PC-9 (cell line): ENCODE measurements around the gene FERMT1. TPM values are rescaled to one million over a fixed set of nuclear protein-coding genes. Genes with fewer than 3 reads are reported as not detected.

ENCODE experiments used
- BruUV-seq: library from RNA; stranded (reverse); fragments of 400-500 nt; replicated peaks from 2 replicates; lab custom pipeline; 2021; lab: Mats Ljungman, UMichigan
- CTCF ChIA-PET: fragments of 300-600 bp; sonication (Branson Sonifier 250); formaldehyde crosslinking; loops from one replicate; lab custom pipeline; 2022; ENCODE audit warnings: antibody characterized with exemption; lab: Charles Lee
- POLR2A ChIA-PET: fragments of 300-600 bp; sonication (Branson Sonifier 250); formaldehyde crosslinking; loops from one replicate; lab custom pipeline; 2022; ENCODE audit warnings: antibody characterized with exemption; ENCODE audit not compliant: unreplicated experiment; lab: Charles Lee
- DNase-seq, 2 experiments: peaks; one replicate each; pipeline versions ENCODE4 v3.0.0 to v3.0.0-alpha.2; 2015 to 2022; ENCODE audit warnings: mixed read lengths in 1 of 2
- H2AFZ ChIP-seq: fragments of 200-600 bp; sonication (generic); 2 replicates; pipeline ENCODE4 v1.8.1; 2017; ENCODE audit warnings: antibody characterized with exemption
- H3F3A ChIP-seq: fragments of 200-600 bp; sonication (generic); 2 replicates; pipeline ENCODE4 v1.8.1; 2017; ENCODE audit warnings: antibody characterized with exemption, mild to moderate bottlenecking, low read depth; ENCODE audit not compliant: insufficient read depth
- H3K27ac ChIP-seq: fragments of 200-600 bp; sonication (generic); 2 replicates; pipeline ENCODE4 v1.6.1; 2016; ENCODE audit warnings: mixed run types
- H3K27me3 ChIP-seq: fragments of 200-600 bp; sonication (generic); 2 replicates; pipeline ENCODE4 v1.6.1; 2016; ENCODE audit warnings: low read depth, mixed run types; ENCODE audit not compliant: insufficient read depth
- H3K36me3 ChIP-seq: fragments of 200-600 bp; sonication (generic); 2 replicates; pipeline ENCODE4 v1.6.1; 2016; ENCODE audit warnings: low read depth, mixed run types
- H3K4me1 ChIP-seq: fragments of 200-600 bp; sonication (generic); replicated peaks from 2 replicates; pipeline ENCODE4 v1.6.1; 2016; ENCODE audit warnings: mixed run types; ENCODE audit not compliant: insufficient read depth
- H3K4me2 ChIP-seq: fragments of 200-600 bp; sonication (generic); 2 replicates; pipeline ENCODE4 v1.6.1; 2017; ENCODE audit warnings: mixed run types
- H3K4me3 ChIP-seq: fragments of 200-600 bp; sonication (generic); 2 replicates; pipeline ENCODE4 v1.6.1; 2016; ENCODE audit warnings: mixed run types
- H3K79me2 ChIP-seq: fragments of 200-600 bp; sonication (generic); 2 replicates; pipeline ENCODE4 v1.6.1; 2017; ENCODE audit warnings: low read depth, mixed run types
- H3K9me2 ChIP-seq: fragments of 200-600 bp; sonication (generic); 2 replicates; pipeline ENCODE4 v1.8.1; 2017; ENCODE audit warnings: mild to moderate bottlenecking; ENCODE audit not compliant: insufficient read depth
- H3K9me3 ChIP-seq: fragments of 200-600 bp; sonication (generic); 2 replicates; pipeline ENCODE4 v1.8.1; 2016; ENCODE audit warnings: low read depth; ENCODE audit not compliant: insufficient read depth
- H4K20me1 ChIP-seq: fragments of 200-600 bp; sonication (generic); 2 replicates; pipeline ENCODE4 v1.8.1; 2017; ENCODE audit not compliant: insufficient read depth
- EZH2 ChIP-seq: fragments of 200-600 bp; sonication (generic); IDR thresholded peaks from 2 replicates; pipeline ENCODE4 v1.8.0; 2017; ENCODE audit warnings: antibody characterized with exemption, low read depth
- intact Hi-C: fragments of 100-400 bp; cut with micrococcal nuclease; formaldehyde crosslinking; loops from one replicate; pipeline ENCODE4 v1.10.0; 2022; ENCODE audit not compliant: unreplicated experiment
- total RNA-seq: library from RNA; stranded (reverse); gene quantifications from 2 replicates; pipeline ENCODE4 v1.2.3, GENCODE V29; 2021
- TF ChIP-seq, protein P1 (sequence below): fragments of 200-600 bp; sonication (generic); conservative IDR thresholded peaks from 2 replicates; pipeline ENCODE4 v1.6.1; 2017; ENCODE audit warnings: mixed run types, antibody characterized with exemption, mild to moderate bottlenecking, moderate library complexity

The FERMT1 gene
- total RNA-seq, 1 experiment from 2014 or later = 20.6 TPM

DNA sequence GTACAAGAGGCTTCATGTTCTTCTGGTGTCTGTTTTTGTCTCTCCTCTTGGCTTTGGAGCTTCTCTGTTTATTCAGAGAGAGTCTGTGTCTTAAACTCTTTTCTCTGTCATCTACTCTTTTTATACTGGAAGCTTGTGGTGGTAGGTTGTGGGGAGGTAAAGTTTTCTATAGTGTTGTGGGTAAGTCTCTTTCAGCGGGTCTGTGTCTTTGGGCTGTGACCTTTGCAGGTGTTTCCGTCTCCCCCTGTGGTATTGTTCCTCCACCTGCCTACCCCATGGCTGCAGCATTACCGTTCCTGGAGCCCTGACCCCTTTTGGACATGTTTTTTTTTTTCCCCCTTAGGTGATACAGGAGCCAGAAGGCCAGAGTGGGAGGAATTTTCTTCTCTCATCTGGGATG is 37.9 kb upstream of the FERMT1 start:
- H3K36me3 ChIP-seq = no peaks in the 10 kb centered on the region
- ChIA-PET POLR2A (no interaction called here), CTCF (no interaction called here)
- H3K9me3 ChIP-seq = peaks cover 8% of the 10 kb centered on the region; the same call in 1 of the 2 replicates
- peaks cover 14% of the 10 kb centered on the region for H3K4me1 ChIP-seq
- no TSS peak for BruUV-seq
- TF ChIP-seq, protein P1, sequence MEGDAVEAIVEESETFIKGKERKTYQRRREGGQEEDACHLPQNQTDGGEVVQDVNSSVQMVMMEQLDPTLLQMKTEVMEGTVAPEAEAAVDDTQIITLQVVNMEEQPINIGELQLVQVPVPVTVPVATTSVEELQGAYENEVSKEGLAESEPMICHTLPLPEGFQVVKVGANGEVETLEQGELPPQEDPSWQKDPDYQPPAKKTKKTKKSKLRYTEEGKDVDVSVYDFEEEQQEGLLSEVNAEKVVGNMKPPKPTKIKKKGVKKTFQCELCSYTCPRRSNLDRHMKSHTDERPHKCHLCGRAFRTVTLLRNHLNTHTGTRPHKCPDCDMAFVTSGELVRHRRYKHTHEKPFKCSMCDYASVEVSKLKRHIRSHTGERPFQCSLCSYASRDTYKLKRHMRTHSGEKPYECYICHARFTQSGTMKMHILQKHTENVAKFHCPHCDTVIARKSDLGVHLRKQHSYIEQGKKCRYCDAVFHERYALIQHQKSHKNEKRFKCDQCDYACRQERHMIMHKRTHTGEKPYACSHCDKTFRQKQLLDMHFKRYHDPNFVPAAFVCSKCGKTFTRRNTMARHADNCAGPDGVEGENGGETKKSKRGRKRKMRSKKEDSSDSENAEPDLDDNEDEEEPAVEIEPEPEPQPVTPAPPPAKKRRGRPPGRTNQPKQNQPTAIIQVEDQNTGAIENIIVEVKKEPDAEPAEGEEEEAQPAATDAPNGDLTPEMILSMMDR = no peak
- TF ChIP-seq EZH2 = no peak
- no peaks in the 10 kb centered on the region for H3K27me3 ChIP-seq
- intact Hi-C loops = no loop called here
- H4K20me1 ChIP-seq = no peaks in the 10 kb centered on the region
- H3K9me2 ChIP-seq = no peaks in the 10 kb centered on the region
- no peak overlapping the region for H2AFZ ChIP-seq
- H3K4me2 ChIP-seq = no peak overlapping the region
- peaks cover 9% of the 10 kb centered on the region; the same call in 1 of the 2 replicates for H3F3A ChIP-seq
- no peak for DNase-seq
- H3K4me3 ChIP-seq = no peak overlapping the region
- H3K27ac ChIP-seq = no peak overlapping the region
- no peaks in the 10 kb centered on the region for H3K79me2 ChIP-seq

DNA sequence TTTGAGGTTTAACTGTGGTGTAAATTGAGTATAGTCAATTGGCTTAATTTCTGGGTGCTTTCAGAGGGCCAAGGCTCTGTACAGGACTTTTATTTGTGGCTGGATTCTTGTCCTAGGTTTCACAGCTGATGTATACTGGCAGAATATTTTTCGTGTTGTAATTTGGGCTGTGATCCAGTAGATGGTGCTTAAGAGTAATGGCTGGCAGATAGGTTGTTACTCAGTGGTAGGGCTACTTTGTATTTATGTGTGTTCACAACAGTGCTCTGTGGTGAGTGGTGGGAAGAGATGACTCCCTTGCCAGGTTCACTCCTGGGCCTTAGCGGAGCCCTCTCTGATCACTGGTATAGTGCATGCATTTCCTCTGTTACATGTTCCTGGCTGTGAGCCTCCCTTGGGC is 34.5 kb upstream of the FERMT1 start:
- no TSS peak for BruUV-seq
- H3K4me2 ChIP-seq = no peak overlapping the region
- H3F3A ChIP-seq = no peaks in the 10 kb centered on the region
- H3K4me3 ChIP-seq = no peak overlapping the region
- ChIA-PET POLR2A (no interaction called here), CTCF (no interaction called here)
- H3K9me3 ChIP-seq = peaks cover 8% of the 10 kb centered on the region; the same call in 1 of the 2 replicates
- no peaks in the 10 kb centered on the region for H3K36me3 ChIP-seq
- no peak overlapping the region for H3K27ac ChIP-seq
- no peaks in the 10 kb centered on the region for H3K79me2 ChIP-seq
- H3K27me3 ChIP-seq = no peaks in the 10 kb centered on the region
- no peak for DNase-seq
- no peaks in the 10 kb centered on the region for H3K4me1 ChIP-seq
- no peaks in the 10 kb centered on the region for H3K9me2 ChIP-seq
- intact Hi-C loops = no loop called here
- no peak for TF ChIP-seq EZH2
- TF ChIP-seq, protein P1 = peak; percentile 40; the same call in 1 of the 2 replicates
- H4K20me1 ChIP-seq = no peaks in the 10 kb centered on the region
- H2AFZ ChIP-seq = no peak overlapping the region

DNA sequence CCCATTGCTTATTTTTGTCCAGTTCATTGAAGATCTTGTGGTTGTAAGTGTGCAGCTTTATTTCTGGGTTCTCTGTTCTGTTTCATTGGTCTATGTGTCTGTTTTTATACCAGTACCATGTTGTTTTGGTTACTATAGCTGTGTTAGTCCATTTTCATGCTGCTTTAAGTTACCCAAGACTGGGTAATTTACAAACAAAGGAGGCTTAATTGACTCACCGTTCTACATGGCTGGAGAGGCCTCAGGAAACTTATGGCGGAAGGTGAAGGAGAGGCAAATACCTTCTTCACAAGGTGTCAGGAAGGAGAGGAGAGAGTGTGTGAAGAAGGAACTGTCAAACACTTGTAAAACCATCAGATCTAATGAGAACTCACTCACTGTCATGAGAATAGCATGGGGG is 29.9 kb upstream of the FERMT1 start:
- Histone ChIP-seq H3K27ac (no peak overlapping the region), H3K79me2 (no peaks in the 10 kb centered on the region), H3F3A (no peaks in the 10 kb centered on the region), H3K4me2 (no peak overlapping the region), H3K27me3 (peaks cover 7% of the 10 kb centered on the region; the same call in 1 of the 2 replicates), H3K36me3 (no peaks in the 10 kb centered on the region), H3K9me2 (no peaks in the 10 kb centered on the region), H3K4me1 (no peaks in the 10 kb centered on the region), H3K9me3 (peaks cover 8% of the 10 kb centered on the region; the same call in 1 of the 2 replicates), H3K4me3 (no peak overlapping the region), H4K20me1 (no peaks in the 10 kb centered on the region), H2AFZ (no peak overlapping the region)
- intact Hi-C loops = no loop called here
- ChIA-PET CTCF (no interaction called here), POLR2A (no interaction called here)
- no TSS peak for BruUV-seq
- no peak for DNase-seq
- TF ChIP-seq, protein P1 = no peak
- TF ChIP-seq EZH2 = no peak
